K562 (cell line): ENCODE data around the gene CTCFL. TPM values are rescaled to one million over a fixed set of nuclear protein-coding genes. Genes with fewer than 3 reads are reported as not detected.

Source experiments
- ATAC-seq: fragments of 200-7000 bp; cut with Tn5 transposase; 3 replicates; pipeline ENCODE4 v1.9.1; 2020; ENCODE audit warnings: moderate library complexity
- BruUV-seq: library from RNA; stranded (reverse); fragments of 400-500 nt; replicated peaks from 2 replicates; lab custom pipeline; 2021; lab: Mats Ljungman, UMichigan
- CTCF ChIA-PET: fragments of 300-600 bp; formaldehyde crosslinking; extraction: SDS; loops from one replicate; lab custom pipeline; 2021; ENCODE audit warnings: low intra/inter-chr PET ratio; lab: Yijun Ruan, JAX
- POLR2A ChIA-PET: fragments of 300-600, 350-650 bp; sonication (Branson Sonifier 250); formaldehyde crosslinking; extraction: SDS; loops from one replicate; lab custom pipeline; 2021; ENCODE audit warnings: antibody characterized with exemption, inconsistent platforms; lab: Yijun Ruan, JAX
- DNase-seq, 4 experiments: peaks; one replicate each; pipeline versions ENCODE4 v3.0.0 to v3.0.0-alpha.2; 2011 to 2018; ENCODE audit warnings: low spot score in 3 of 4, mixed read lengths in 3 of 4; ENCODE audit errors: extremely low read depth in 1 of 4
- FAIRE-seq: peaks from 2 replicates; lab custom pipeline; 2011; peaks lifted over from hg19 to GRCh38; lab: Jason Lieb, UNC
- H2AFZ ChIP-seq: 2 replicates; pipeline ENCODE4 v1.6.0; 2011; ENCODE audit warnings: low read depth, low read length, control low read depth, inconsistent platforms
- H3K27ac ChIP-seq: fragments of 200-600 bp; 3 replicates; pipeline ENCODE4 v1.8.0; 2011; ENCODE audit warnings: low read depth, mild to moderate bottlenecking, control low read depth, inconsistent platforms, low read length, moderate library complexity, mixed read lengths; ENCODE audit errors: extremely low read depth
- H3K27me3 ChIP-seq, 2 experiments: fragments of 300-600 bp in 1 of 2; 2 replicates in 1 of 2; 3 replicates in 1 of 2; pipeline versions ENCODE4 v1.6.0 to v1.8.0; 2011; ENCODE audit warnings: inconsistent platforms in 2 of 2, low read length in 2 of 2, mild to moderate bottlenecking in 1 of 2, mixed read lengths in 1 of 2, moderate library complexity in 1 of 2; ENCODE audit not compliant: control insufficient read depth in 2 of 2, insufficient read depth in 2 of 2
- H3K36me3 ChIP-seq: fragments of 300-600 bp; 3 replicates; pipeline ENCODE4 v1.8.0; 2011; ENCODE audit warnings: mild to moderate bottlenecking, low read length, inconsistent platforms; ENCODE audit not compliant: control insufficient read depth, insufficient read depth
- H3K4me1 ChIP-seq, 2 experiments: fragments of 200-600 bp in 1 of 2; replicated peaks in 1 of 2; 2 replicates in 1 of 2; 3 replicates in 1 of 2; pipeline versions ENCODE4 v1.5.1 to v1.8.0; 2011; ENCODE audit warnings: inconsistent platforms in 2 of 2, low read length in 2 of 2, mild to moderate bottlenecking in 1 of 2, mixed read lengths in 1 of 2, moderate library complexity in 1 of 2; ENCODE audit not compliant: control insufficient read depth in 2 of 2, insufficient read depth in 2 of 2
- H3K4me2 ChIP-seq: 2 replicates; pipeline ENCODE4 v1.6.1; 2011; ENCODE audit warnings: low read length, control low read depth, inconsistent platforms, mixed read lengths; ENCODE audit not compliant: insufficient read depth
- H3K4me3 ChIP-seq: fragments of 200-600 bp; sonication (generic), shearing (Covaris generic); 2 replicates; pipeline ENCODE4 v1.5.1; 2016; ENCODE audit warnings: control low read depth, inconsistent platforms
- H3K79me2 ChIP-seq: fragments of 200-600 bp; 3 replicates; pipeline ENCODE4 v1.8.0; 2011; ENCODE audit warnings: low read length, inconsistent platforms; ENCODE audit not compliant: control insufficient read depth, insufficient read depth
- H3K9ac ChIP-seq, 2 experiments: 2 replicates each; pipeline versions ENCODE4 v1.6.0 to v1.6.1; 2011; ENCODE audit warnings: low read depth in 2 of 2, low read length in 2 of 2, control low read depth in 1 of 2, inconsistent platforms in 1 of 2, mild to moderate bottlenecking in 1 of 2, mixed read lengths in 1 of 2; ENCODE audit not compliant: insufficient read depth in 1 of 2
- H3K9me1 ChIP-seq: one replicate; pipeline ENCODE4 v1.6.0; 2011; ENCODE audit warnings: inconsistent platforms, mild to moderate bottlenecking, low read length, moderate library complexity; ENCODE audit not compliant: control insufficient read depth, insufficient read depth
- H3K9me3 ChIP-seq: replicated peaks from 2 replicates; pipeline ENCODE4 v1.5.1; 2011; ENCODE audit warnings: low read depth, low read length, inconsistent platforms; ENCODE audit not compliant: control insufficient read depth, insufficient read depth
- H4K20me1 ChIP-seq: replicated peaks from 2 replicates; pipeline ENCODE4 v1.6.1; 2011; ENCODE audit warnings: low read length, inconsistent platforms, mixed read lengths; ENCODE audit not compliant: control insufficient read depth, insufficient read depth
- BRCA1 ChIP-seq, 2 experiments: fragments of 450-650 bp in 1 of 2; sonication (generic) in 1 of 2; formaldehyde crosslinking in 1 of 2; IDR thresholded peaks; 2 replicates each; pipeline versions ENCODE4 v1.5.0 to v1.6.1; 2017 to 2020; ENCODE audit warnings: mild to moderate bottlenecking in 1 of 2, missing genetic modification reagents in 1 of 2
- HNRNPK ChIP-seq: fragments of 200-400 bp; formaldehyde crosslinking; IDR thresholded peaks from one replicate; pipeline ENCODE4 v1.6.1; 2018; ENCODE audit warnings: mild to moderate bottlenecking, low read depth, low read length; ENCODE audit not compliant: poor library complexity, severe bottlenecking
- NONO ChIP-seq, 2 experiments: fragments of 200-400 bp in 1 of 2; fragments of 450-650 bp in 1 of 2; formaldehyde crosslinking in 1 of 2; IDR thresholded peaks; 2 replicates each; pipeline ENCODE4 v1.6.1; 2017; ENCODE audit warnings: low read depth in 2 of 2, mild to moderate bottlenecking in 2 of 2, moderate library complexity in 2 of 2, low read length in 1 of 2
- TGIF2 ChIP-seq: sonication (generic); formaldehyde crosslinking; IDR thresholded peaks from 2 replicates; pipeline ENCODE4 v1.8.1; 2022; ENCODE audit warnings: mild to moderate bottlenecking, missing genetic modification reagents, moderate library complexity
- WGBS: fragments of 100-300 bp; shearing (Covaris generic); methylation state at CpG from one replicate; pipeline ENCODE4 v1.1.6; 2016; ENCODE audit warnings: low coverage, mixed read lengths; ENCODE audit not compliant: insufficient coverage; ENCODE audit errors: missing lambda C conversion rate; 5-methylcytosine and 5-hydroxymethylcytosine counted together
- in situ Hi-C: fragments of 300-500 bp; cut with MboI; formaldehyde crosslinking; loops from 4 replicates; pipeline ENCODE4 v1.15.0; 2018; ENCODE audit warnings: inconsistent platforms, mixed read lengths
- intact Hi-C: fragments of 100-400 bp; cut with micrococcal nuclease; formaldehyde crosslinking; loops from 2 replicates; pipeline ENCODE4 v1.14.2; 2022
- polyA plus RNA-seq, 8 experiments: library from polyadenylated mRNA; depleted of rRNA in 4 of 8; stranded (reverse) in 5 of 8; unstranded in 3 of 8; fragments of >200 nt; fragmentation: Nextera tagmentation in 2 of 8; fragmentation: Illumina TruSeq in 1 of 8; extraction: Ambion mirVana in 2 of 8; extraction: Trizol in 1 of 8; gene quantifications; 2 replicates each; pipeline versions ENCODE4 v1.2.1 to v1.2.3, GENCODE V29; 2011 to 2014; ENCODE audit warnings: inconsistent platforms in 1 of 8, missing spikeins in 1 of 8
- total RNA-seq, 7 experiments: library from RNA; depleted of rRNA in 6 of 7; stranded (reverse); fragments of >200 nt in 6 of 7; fragmentation: Illumina TruSeq in 2 of 7; extraction: Trizol in 2 of 7; gene quantifications; 2 replicates each; pipeline versions ENCODE4 v1.2.1 to v1.2.3, GENCODE V29; 2011 to 2021; ENCODE audit warnings: low replicate concordance in 1 of 7
- TF ChIP-seq, protein P1 (sequence below): fragments of 250-450 bp; sonication (Bioruptor Pico); IDR thresholded peaks from 2 replicates; pipeline ENCODE4 v1.4.0; 2020; ENCODE audit warnings: mild to moderate bottlenecking, moderate library complexity

The CTCFL gene
- total and polyA plus RNA-seq, 9 of the 15 experiments (the other 6 are each of a cell fraction or from before 2014, with no cell fraction given), result 42.4 to 188 (median 111) TPM

DNA sequence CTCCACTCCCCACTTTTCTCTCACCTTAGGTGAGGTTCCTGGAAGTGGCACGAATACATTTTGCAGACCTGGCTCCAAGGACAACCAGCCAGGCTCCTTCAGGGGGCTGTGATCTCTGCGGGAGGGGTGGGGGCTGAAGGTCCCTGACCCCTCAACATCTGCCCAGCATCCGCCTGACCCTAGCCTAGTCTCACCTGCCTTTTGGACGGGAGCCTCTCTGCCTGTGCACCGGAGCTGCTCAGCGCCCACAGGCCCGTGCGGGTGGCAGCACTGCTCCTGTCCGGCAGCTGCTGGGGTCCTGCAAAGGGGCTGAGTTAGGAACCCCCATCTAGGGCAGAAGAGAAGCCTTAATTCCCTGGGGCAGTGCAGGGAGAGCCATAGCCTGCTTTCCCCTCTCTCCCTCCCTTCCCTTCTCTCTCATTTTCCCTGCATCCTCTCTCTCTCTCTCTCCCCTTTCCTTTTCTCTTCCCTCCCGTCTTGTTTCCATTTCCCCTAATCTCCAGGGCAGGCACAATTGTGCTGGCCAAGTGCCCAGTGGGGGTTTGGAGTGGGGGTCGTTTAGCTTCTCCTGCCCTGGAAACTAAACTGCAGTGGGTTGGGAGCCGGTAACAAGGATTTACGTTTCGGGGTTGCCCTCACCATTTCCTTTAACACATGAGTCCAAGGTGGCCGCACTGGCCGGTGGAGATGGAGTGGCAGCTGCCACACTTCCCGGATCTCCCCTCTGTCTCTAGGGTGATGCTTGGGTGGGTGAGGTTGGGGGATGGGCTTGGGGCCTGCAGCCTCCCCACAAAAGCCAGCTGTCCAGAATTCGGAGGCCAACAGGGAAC, 54.1 kb downstream of the CTCFL start:
- Histone ChIP-seq H3K9me3 (no peaks in the 10 kb centered on the region), H3K27me3 (no peaks in the 10 kb centered on the region; a peak in 2 of 5 replicates), H4K20me1 (no peaks in the 10 kb centered on the region), H3K4me1 (peaks cover 8 to 24% of the 10 kb centered on the region in 2 experiments; a peak in 4 of 5 replicates), H3K9me1 (no peaks in the 10 kb centered on the region), H3K4me3 (no peak overlapping the region), H3K4me2 (no peak overlapping the region), H3K27ac (no peak overlapping the region), H3K79me2 (no peaks in the 10 kb centered on the region), H2AFZ (peak overlapping the region; percentile 49; the same call in 1 of the 2 replicates), H3K9ac (peak overlapping the region; percentile 26 to 61; a peak in 2 of 4 replicates), H3K36me3 (no peaks in the 10 kb centered on the region)
- DNase-seq (no peak), FAIRE-seq (no peak), ATAC-seq (no peak)
- no TSS peak for BruUV-seq
- ChIA-PET POLR2A (interaction anchor here (0.7 to 1.2 kb wide), 4 partner anchors 13 to 74 kb away, joined by 3 to 4 read pairs (median 4); no protein-coding TSS in a partner anchor), CTCF (no interaction called here)
- 68% methylated on average over 14 of the region's 18 CpGs for WGBS
- intact Hi-C loops, result no loop called here
- in situ Hi-C loops, result no loop called here
- TF ChIP-seq HNRNPK (no peak), BRCA1 (IDR thresholded peaks at IDR 0.05) (no peak), BRCA1 (CRISPR knock-in tag; IDR thresholded peaks at IDR 0.05) (no peak), TGIF2 (CRISPR knock-in tag) (no peak), NONO (IDR thresholded peaks at IDR 0.05; ENCODE audit: low read depth in 2 of 2, low read length in 1 of 2) (no peak)
- TF ChIP-seq, protein P1, sequence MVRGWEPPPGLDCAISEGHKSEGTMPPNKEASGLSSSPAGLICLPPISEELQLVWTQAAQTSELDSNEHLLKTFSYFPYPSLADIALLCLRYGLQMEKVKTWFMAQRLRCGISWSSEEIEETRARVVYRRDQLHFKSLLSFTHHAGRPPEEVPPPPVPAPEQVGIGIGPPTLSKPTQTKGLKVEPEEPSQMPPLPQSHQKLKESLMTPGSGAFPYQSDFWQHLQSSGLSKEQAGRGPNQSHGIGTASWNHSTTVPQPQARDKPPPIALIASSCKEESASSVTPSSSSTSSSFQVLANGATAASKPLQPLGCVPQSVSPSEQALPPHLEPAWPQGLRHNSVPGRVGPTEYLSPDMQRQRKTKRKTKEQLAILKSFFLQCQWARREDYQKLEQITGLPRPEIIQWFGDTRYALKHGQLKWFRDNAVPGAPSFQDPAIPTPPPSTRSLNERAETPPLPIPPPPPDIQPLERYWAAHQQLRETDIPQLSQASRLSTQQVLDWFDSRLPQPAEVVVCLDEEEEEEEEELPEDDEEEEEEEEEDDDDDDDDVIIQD (CRISPR knock-in tag), result no peak
